WI38 (cell line): ENCODE data around the gene ILDR1.

Source experiments
- H3K4me3 ChIP-seq: 2 replicates; pipeline ENCODE4 v1.5.1; 2011; ENCODE audit warnings: low read depth, mild to moderate bottlenecking, control low read depth, low read length
- TF ChIP-seq, protein P1 (sequence below): IDR thresholded peaks from 2 replicates; pipeline ENCODE4 v1.5.1; 2012; ENCODE audit warnings: low read depth, mild to moderate bottlenecking, control low read depth, low read length

Gene ILDR1

GRCh38 chr3:122006267-122006666, 15.8 kb downstream of the ILDR1 start:
- no peak overlapping the region for H3K4me3 ChIP-seq
- TF ChIP-seq, protein P1, sequence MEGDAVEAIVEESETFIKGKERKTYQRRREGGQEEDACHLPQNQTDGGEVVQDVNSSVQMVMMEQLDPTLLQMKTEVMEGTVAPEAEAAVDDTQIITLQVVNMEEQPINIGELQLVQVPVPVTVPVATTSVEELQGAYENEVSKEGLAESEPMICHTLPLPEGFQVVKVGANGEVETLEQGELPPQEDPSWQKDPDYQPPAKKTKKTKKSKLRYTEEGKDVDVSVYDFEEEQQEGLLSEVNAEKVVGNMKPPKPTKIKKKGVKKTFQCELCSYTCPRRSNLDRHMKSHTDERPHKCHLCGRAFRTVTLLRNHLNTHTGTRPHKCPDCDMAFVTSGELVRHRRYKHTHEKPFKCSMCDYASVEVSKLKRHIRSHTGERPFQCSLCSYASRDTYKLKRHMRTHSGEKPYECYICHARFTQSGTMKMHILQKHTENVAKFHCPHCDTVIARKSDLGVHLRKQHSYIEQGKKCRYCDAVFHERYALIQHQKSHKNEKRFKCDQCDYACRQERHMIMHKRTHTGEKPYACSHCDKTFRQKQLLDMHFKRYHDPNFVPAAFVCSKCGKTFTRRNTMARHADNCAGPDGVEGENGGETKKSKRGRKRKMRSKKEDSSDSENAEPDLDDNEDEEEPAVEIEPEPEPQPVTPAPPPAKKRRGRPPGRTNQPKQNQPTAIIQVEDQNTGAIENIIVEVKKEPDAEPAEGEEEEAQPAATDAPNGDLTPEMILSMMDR, result no peak

GRCh38 chr3:122004991-122005565, 17.0 kb downstream of the ILDR1 start:
- TF ChIP-seq, protein P1, result no peak

DNA sequence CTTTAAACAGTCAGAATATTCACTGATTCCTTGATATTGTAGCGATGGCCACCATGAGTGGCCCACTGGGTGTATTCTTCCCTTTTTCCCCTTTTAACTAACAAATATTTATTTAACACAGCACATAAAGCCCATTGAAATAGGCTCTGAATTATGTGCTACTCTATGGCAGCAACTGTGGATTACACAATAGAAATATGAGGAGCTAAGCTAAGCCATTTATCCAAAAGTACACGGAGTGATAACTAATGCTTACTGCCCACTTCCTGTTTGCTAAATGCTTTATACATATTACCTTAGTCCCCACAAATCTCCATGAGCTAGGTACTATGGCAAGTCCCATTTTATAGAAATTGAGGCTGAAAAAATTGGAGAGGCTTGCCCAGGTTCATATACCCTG, 17.9 kb downstream of the ILDR1 start:
- TF ChIP-seq, protein P1, result no peak
- no peak overlapping the region for H3K4me3 ChIP-seq

More at GRCh38 chr3:122004991-122005565, 17.0 kb downstream of the ILDR1 start:
- H3K4me3 ChIP-seq, result no peak overlapping the region

DNA sequence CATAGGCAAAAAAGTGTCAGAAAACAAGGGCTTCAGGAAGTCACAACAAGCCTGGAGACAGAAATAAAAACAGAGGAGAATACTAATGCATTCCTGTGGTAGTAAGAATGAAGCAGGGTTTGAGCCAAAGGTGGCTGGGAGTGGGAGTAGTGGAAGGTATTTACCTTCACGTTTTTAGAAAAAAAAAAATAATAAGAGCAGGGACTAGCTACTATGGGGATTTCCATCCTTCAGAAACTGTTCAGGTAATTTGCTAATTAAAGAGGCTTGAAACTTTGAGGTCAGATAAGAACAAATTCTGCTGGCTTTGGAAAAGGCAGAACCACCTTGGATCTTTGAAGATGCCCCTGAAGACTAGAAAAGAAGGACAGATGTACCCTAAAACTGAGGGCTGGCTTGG, 18.4 kb downstream of the ILDR1 start:
- TF ChIP-seq, protein P1, result no peak
- no peak overlapping the region for H3K4me3 ChIP-seq

DNA sequence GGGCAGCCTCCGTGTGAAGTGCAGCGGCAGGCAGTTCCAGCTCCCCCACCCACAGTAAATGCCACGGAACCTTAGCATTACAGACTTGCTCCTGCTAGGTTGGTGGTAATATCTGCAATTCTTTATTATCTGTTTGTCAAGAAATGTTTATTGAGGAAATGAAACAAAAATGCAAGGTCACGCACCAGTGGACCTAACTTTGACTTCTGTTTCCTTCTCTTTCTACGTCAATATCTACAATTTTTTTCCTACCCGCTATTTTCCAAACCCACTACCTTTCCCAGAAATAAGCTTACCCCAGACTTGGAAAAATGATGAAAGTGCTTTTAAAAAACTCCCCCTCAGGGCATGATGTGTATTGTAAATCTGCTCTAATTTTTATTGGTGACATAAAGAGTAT, 18.9 kb downstream of the ILDR1 start:
- no peak overlapping the region for H3K4me3 ChIP-seq
- TF ChIP-seq, protein P1, result no peak

GRCh38 chr3:122002611-122003010, 19.4 kb downstream of the ILDR1 start:
- TF ChIP-seq, protein P1, result no peak

DNA sequence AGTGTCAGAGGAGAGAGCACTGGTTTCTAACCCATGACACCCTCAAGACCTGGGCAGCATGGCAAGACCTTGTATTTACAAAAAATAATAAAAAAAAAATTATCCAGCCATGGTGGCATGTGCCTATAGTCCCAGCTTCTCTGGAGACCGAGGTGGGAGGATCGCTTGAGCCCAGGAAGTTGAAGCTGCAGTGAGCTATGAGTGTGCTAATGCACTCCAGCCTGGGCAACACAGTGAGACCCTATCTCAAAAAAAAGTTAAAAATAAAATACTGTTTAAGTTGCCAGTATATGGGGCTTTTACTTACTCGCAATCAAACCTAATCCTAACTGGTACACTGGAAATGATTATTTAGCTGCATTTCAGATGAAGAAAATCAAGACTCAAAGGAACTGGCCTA, 20.2 kb downstream of the ILDR1 start:
- H3K4me3 ChIP-seq, result no peak overlapping the region
- TF ChIP-seq, protein P1, result no peak

More at GRCh38 chr3:122002611-122003010, 19.4 kb downstream of the ILDR1 start:
- no peak overlapping the region for H3K4me3 ChIP-seq
